Measurements from ENCODE around the gene LCE7A. TPM values are rescaled to one million over a fixed set of nuclear protein-coding genes. Genes with fewer than 3 reads are reported as not detected.

The LCE7A gene
- total and polyA plus RNA-seq, 4 donors: not detected

DNA sequence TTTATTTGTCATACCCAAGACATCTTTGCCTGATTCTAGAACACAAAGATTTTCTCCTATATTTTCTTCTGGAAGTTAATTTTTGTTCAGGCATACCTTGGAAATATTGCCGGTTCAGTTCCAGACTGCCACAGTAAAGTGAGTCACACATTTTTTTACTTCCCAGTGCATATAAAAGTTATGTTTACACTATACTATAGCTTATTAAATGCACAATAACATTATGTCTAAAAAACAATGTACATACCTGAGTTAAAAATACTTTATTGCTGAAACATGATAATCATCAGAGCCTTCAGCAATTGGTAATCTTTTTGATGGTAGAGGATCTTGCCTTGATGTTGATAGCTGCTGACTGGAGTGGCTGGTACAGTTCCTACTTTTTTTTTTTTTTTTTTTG, 28.3 kb downstream of the LCE7A start:
- no peak for TF ChIP-seq EGR1 (IDR thresholded peaks at IDR 0.05; ENCODE audit: low read depth in 2 of 2)
- TF ChIP-seq HNF4G (IDR thresholded peaks at IDR 0.05): no peak
- TF ChIP-seq, protein P1, sequence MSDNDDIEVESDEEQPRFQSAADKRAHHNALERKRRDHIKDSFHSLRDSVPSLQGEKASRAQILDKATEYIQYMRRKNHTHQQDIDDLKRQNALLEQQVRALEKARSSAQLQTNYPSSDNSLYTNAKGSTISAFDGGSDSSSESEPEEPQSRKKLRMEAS (IDR thresholded peaks at IDR 0.05): no peak
- TF ChIP-seq SP1 (IDR thresholded peaks at IDR 0.05): no peak
- TF ChIP-seq, protein P2, sequence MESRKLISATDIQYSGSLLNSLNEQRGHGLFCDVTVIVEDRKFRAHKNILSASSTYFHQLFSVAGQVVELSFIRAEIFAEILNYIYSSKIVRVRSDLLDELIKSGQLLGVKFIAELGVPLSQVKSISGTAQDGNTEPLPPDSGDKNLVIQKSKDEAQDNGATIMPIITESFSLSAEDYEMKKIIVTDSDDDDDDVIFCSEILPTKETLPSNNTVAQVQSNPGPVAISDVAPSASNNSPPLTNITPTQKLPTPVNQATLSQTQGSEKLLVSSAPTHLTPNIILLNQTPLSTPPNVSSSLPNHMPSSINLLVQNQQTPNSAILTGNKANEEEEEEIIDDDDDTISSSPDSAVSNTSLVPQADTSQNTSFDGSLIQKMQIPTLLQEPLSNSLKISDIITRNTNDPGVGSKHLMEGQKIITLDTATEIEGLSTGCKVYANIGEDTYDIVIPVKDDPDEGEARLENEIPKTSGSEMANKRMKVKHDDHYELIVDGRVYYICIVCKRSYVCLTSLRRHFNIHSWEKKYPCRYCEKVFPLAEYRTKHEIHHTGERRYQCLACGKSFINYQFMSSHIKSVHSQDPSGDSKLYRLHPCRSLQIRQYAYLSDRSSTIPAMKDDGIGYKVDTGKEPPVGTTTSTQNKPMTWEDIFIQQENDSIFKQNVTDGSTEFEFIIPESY (IDR thresholded peaks at IDR 0.05): no peak
- TF ChIP-seq, protein P3, sequence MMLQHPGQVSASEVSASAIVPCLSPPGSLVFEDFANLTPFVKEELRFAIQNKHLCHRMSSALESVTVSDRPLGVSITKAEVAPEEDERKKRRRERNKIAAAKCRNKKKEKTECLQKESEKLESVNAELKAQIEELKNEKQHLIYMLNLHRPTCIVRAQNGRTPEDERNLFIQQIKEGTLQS (IDR thresholded peaks at IDR 0.05): no peak
- Histone ChIP-seq H3K27ac (ENCODE audit: low read depth in 1 of 2, low read length in 2 of 2) (no peak overlapping the region), H3K4me1 (ENCODE audit: control insufficient read depth in 4 of 4, insufficient read depth in 4 of 4, low read length in 3 of 4) (peaks cover 8 to 19% (median 13%) of the 10 kb centered on the region in 4 donors), H3K4me3 (ENCODE audit: low read depth in 1 of 3, low read length in 3 of 3) (no peak overlapping the region), H3K9ac (ENCODE audit: low read depth in 1 of 2, low read length in 2 of 2) (no peak overlapping the region), H3K27me3 (ENCODE audit: control insufficient read depth in 4 of 4, insufficient read depth in 4 of 4, low read length in 3 of 4) (no peaks in the 10 kb centered on the region), H3K9me3 (ENCODE audit: control insufficient read depth in 4 of 4, low read length in 3 of 4) (no peaks in the 10 kb centered on the region), H3K36me3 (ENCODE audit: control insufficient read depth in 4 of 4, insufficient read depth in 3 of 4, low read depth in 1 of 4, low read length in 3 of 4) (no peaks in the 10 kb centered on the region)
- no peak for DNase-seq (ENCODE audit: low spot score)
- 91% methylated on average over 1 of the region's 1 CpG for WGBS

DNA sequence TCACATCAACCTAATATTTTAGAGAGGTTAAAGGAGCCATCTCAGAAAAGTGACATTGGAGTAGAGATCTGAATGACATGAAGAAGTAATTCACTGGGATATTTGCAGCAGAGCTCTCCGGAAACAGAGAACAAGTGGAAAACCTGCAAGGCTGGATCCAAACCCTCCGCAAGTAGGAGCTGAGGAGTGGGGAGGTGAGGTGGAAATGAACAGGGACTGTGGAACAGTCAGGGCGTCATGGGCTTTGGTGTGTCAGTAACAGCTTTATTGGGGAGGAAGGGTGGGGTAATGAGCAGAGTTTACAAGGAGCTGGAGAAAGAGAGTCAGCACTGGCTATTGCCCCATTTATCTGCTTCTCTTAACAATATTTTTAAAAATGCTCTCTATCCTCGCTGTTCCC, 39.2 kb downstream of the LCE7A start:
- peaks cover 0 to 2% (median 0%) of the 10 kb centered on the region in 4 donors for H3K36me3 ChIP-seq (ENCODE audit: control insufficient read depth in 4 of 4, insufficient read depth in 3 of 4, low read depth in 1 of 4, low read length in 3 of 4)
- DNase-seq (ENCODE audit: low spot score): no peak
- TF ChIP-seq JUND (IDR thresholded peaks at IDR 0.05) (no peak), HNF4G (IDR thresholded peaks at IDR 0.05) (no peak), NR2F2 (IDR thresholded peaks at IDR 0.05) (no peak), GABPA (IDR thresholded peaks at IDR 0.05 in 1 of 2, conservative IDR thresholded peaks at IDR 0.05 in 1 of 2) (no peak), HNF4A (conservative IDR thresholded peaks at IDR 0.05) (no peak), YY1 (IDR thresholded peaks at IDR 0.05) (no peak), FOXA1 (IDR thresholded peaks at IDR 0.05) (no peak)
- TF ChIP-seq, protein P4, sequence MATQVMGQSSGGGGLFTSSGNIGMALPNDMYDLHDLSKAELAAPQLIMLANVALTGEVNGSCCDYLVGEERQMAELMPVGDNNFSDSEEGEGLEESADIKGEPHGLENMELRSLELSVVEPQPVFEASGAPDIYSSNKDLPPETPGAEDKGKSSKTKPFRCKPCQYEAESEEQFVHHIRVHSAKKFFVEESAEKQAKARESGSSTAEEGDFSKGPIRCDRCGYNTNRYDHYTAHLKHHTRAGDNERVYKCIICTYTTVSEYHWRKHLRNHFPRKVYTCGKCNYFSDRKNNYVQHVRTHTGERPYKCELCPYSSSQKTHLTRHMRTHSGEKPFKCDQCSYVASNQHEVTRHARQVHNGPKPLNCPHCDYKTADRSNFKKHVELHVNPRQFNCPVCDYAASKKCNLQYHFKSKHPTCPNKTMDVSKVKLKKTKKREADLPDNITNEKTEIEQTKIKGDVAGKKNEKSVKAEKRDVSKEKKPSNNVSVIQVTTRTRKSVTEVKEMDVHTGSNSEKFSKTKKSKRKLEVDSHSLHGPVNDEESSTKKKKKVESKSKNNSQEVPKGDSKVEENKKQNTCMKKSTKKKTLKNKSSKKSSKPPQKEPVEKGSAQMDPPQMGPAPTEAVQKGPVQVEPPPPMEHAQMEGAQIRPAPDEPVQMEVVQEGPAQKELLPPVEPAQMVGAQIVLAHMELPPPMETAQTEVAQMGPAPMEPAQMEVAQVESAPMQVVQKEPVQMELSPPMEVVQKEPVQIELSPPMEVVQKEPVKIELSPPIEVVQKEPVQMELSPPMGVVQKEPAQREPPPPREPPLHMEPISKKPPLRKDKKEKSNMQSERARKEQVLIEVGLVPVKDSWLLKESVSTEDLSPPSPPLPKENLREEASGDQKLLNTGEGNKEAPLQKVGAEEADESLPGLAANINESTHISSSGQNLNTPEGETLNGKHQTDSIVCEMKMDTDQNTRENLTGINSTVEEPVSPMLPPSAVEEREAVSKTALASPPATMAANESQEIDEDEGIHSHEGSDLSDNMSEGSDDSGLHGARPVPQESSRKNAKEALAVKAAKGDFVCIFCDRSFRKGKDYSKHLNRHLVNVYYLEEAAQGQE (IDR thresholded peaks at IDR 0.05): no peak
- TF ChIP-seq, protein P2 (IDR thresholded peaks at IDR 0.05): no peak
- TF ChIP-seq, protein P1 (IDR thresholded peaks at IDR 0.05): no peak
- 85% methylated on average over 4 of the region's 4 CpGs for WGBS
- H3K27ac ChIP-seq (ENCODE audit: low read depth in 1 of 2, low read length in 2 of 2): no peak overlapping the region
- no peak overlapping the region for H3K4me3 ChIP-seq (ENCODE audit: low read depth in 1 of 3, low read length in 3 of 3)
- no peaks in the 10 kb centered on the region for H3K27me3 ChIP-seq (ENCODE audit: control insufficient read depth in 4 of 4, insufficient read depth in 4 of 4, low read length in 3 of 4)
- H3K9ac ChIP-seq (ENCODE audit: low read depth in 1 of 2, low read length in 2 of 2): no peak overlapping the region
- no peaks in the 10 kb centered on the region for H3K4me1 ChIP-seq (ENCODE audit: control insufficient read depth in 4 of 4, insufficient read depth in 4 of 4, low read length in 3 of 4)
- no peaks in the 10 kb centered on the region for H3K9me3 ChIP-seq (ENCODE audit: control insufficient read depth in 4 of 4, low read length in 3 of 4)
